H54 (cell line): ENCODE results near the gene LDHA.
"Not testable (repeated sequence)": the region's sequence is repeated elsewhere in the genome, so short reads cannot be mapped to it uniquely, and the experiment has no call there.

ENCODE experiments used
- DNase-seq: peaks from one replicate; pipeline ENCODE4 v3.0.0; 2011; ENCODE audit warnings: low spot score, mixed read lengths; ENCODE audit not compliant: insufficient read length
- FAIRE-seq: peaks from 3 replicates; lab custom pipeline; 2011; peaks lifted over from hg19 to GRCh38; lab: Jason Lieb, UNC
- POLR2A ChIP-seq: IDR thresholded peaks from 2 replicates; pipeline ENCODE4 v1.6.1; 2011; ENCODE audit warnings: low read depth, mild to moderate bottlenecking, low read length

LDHA gene

GRCh38 chr11:18383388-18384156 is 10.8 kb upstream of the LDHA start:
- DNase-seq (peak; percentile 76), FAIRE-seq (peak; percentile 78)
- 0 out of 2 replicates have a peak, but pooled peaks have one; percentile 38 for TF ChIP-seq POLR2A

GRCh38 chr11:18384157-18384641 is 10.2 kb upstream of the LDHA start:
- DNase-seq (peak; percentile 45), FAIRE-seq (no peak)
- TF ChIP-seq POLR2A, result no peak

- no peak for FAIRE-seq
- no peak for TF ChIP-seq POLR2A
- no peak for DNase-seq
Measured at GRCh38 chr11:18390088-18390487, 4.3 kb upstream of the LDHA start.

GRCh38 chr11:18392434-18393321 is 1.7 kb upstream of the LDHA start:
- no peak for TF ChIP-seq POLR2A
- DNase-seq (no peak), FAIRE-seq (no peak)

GRCh38 chr11:18393581-18394274 is 635 bp upstream of the LDHA start:
- TF ChIP-seq POLR2A, result no peak
- FAIRE-seq (no peak), DNase-seq (no peak)

- FAIRE-seq, result no peak
- no peak for DNase-seq
- 0 out of 2 replicates have a peak, but pooled peaks have one; percentile 7 for TF ChIP-seq POLR2A
Measured at GRCh38 chr11:18394928-18395734, 768 bp downstream of the LDHA start.

- DNase-seq, result peak; percentile 84
- TF ChIP-seq POLR2A, result peak; percentile 54
- peak; percentile 65 for FAIRE-seq
Measured at GRCh38 chr11:18395735-18396504, 1.6 kb downstream of the LDHA start.

- TF ChIP-seq POLR2A, result no peak
- DNase-seq (no peak), FAIRE-seq (no peak)
Measured at GRCh38 chr11:18397921-18398320, 3.6 kb downstream of the LDHA start.

GRCh38 chr11:18401077-18401476 is 6.7 kb downstream of the LDHA start:
- FAIRE-seq, DNase-seq: not testable (repeated sequence)

- FAIRE-seq, result no peak
- TF ChIP-seq POLR2A, result no peak
- no peak for DNase-seq
Measured at GRCh38 chr11:18404062-18404461, 9.7 kb downstream of the LDHA start.

- peak; percentile 20 for FAIRE-seq
- not testable (repeated sequence) for DNase-seq
Measured at GRCh38 chr11:18407400-18407799, 13.0 kb downstream of the LDHA start.

GRCh38 chr11:18408558-18409291 is 14.4 kb downstream of the LDHA start:
- DNase-seq (no peak), FAIRE-seq (no peak)

More at GRCh38 chr11:18408558-18409291, 14.4 kb downstream of the LDHA start:
- no peak for TF ChIP-seq POLR2A
